Measurements from ENCODE around the gene TBC1D24. TPM values are rescaled to one million over a fixed set of nuclear protein-coding genes. Genes with fewer than 3 reads are reported as not detected.

The TBC1D24 gene
- total and polyA plus RNA-seq, 2 experiments from 2014 or later: 5.4 to 21.0 TPM

DNA sequence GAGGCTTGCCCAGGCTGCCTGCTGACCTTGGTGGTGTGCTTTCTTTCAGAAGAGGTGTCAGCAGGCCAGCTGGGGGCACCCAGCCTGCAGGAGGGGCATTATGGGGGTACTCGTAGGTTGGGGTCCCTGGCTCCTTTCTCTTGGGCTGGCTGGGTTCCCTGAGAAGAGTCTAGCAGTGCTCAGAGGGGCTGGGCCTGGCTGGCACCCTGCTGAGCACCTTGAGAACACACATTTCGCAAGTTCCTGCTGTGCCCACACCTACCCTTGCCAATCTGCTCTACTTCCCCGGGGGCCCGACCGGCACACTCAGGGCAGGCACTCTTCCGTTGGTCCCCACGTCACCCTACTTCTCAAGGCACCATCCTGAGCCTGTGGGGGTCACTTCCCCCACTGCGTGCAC lies 51.2 kb downstream of the TBC1D24 start (continued):
- TF ChIP-seq, protein P1, sequence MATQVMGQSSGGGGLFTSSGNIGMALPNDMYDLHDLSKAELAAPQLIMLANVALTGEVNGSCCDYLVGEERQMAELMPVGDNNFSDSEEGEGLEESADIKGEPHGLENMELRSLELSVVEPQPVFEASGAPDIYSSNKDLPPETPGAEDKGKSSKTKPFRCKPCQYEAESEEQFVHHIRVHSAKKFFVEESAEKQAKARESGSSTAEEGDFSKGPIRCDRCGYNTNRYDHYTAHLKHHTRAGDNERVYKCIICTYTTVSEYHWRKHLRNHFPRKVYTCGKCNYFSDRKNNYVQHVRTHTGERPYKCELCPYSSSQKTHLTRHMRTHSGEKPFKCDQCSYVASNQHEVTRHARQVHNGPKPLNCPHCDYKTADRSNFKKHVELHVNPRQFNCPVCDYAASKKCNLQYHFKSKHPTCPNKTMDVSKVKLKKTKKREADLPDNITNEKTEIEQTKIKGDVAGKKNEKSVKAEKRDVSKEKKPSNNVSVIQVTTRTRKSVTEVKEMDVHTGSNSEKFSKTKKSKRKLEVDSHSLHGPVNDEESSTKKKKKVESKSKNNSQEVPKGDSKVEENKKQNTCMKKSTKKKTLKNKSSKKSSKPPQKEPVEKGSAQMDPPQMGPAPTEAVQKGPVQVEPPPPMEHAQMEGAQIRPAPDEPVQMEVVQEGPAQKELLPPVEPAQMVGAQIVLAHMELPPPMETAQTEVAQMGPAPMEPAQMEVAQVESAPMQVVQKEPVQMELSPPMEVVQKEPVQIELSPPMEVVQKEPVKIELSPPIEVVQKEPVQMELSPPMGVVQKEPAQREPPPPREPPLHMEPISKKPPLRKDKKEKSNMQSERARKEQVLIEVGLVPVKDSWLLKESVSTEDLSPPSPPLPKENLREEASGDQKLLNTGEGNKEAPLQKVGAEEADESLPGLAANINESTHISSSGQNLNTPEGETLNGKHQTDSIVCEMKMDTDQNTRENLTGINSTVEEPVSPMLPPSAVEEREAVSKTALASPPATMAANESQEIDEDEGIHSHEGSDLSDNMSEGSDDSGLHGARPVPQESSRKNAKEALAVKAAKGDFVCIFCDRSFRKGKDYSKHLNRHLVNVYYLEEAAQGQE (IDR thresholded peaks at IDR 0.05; ENCODE audit: unreplicated experiment): no peak
- TF ChIP-seq, protein P2, sequence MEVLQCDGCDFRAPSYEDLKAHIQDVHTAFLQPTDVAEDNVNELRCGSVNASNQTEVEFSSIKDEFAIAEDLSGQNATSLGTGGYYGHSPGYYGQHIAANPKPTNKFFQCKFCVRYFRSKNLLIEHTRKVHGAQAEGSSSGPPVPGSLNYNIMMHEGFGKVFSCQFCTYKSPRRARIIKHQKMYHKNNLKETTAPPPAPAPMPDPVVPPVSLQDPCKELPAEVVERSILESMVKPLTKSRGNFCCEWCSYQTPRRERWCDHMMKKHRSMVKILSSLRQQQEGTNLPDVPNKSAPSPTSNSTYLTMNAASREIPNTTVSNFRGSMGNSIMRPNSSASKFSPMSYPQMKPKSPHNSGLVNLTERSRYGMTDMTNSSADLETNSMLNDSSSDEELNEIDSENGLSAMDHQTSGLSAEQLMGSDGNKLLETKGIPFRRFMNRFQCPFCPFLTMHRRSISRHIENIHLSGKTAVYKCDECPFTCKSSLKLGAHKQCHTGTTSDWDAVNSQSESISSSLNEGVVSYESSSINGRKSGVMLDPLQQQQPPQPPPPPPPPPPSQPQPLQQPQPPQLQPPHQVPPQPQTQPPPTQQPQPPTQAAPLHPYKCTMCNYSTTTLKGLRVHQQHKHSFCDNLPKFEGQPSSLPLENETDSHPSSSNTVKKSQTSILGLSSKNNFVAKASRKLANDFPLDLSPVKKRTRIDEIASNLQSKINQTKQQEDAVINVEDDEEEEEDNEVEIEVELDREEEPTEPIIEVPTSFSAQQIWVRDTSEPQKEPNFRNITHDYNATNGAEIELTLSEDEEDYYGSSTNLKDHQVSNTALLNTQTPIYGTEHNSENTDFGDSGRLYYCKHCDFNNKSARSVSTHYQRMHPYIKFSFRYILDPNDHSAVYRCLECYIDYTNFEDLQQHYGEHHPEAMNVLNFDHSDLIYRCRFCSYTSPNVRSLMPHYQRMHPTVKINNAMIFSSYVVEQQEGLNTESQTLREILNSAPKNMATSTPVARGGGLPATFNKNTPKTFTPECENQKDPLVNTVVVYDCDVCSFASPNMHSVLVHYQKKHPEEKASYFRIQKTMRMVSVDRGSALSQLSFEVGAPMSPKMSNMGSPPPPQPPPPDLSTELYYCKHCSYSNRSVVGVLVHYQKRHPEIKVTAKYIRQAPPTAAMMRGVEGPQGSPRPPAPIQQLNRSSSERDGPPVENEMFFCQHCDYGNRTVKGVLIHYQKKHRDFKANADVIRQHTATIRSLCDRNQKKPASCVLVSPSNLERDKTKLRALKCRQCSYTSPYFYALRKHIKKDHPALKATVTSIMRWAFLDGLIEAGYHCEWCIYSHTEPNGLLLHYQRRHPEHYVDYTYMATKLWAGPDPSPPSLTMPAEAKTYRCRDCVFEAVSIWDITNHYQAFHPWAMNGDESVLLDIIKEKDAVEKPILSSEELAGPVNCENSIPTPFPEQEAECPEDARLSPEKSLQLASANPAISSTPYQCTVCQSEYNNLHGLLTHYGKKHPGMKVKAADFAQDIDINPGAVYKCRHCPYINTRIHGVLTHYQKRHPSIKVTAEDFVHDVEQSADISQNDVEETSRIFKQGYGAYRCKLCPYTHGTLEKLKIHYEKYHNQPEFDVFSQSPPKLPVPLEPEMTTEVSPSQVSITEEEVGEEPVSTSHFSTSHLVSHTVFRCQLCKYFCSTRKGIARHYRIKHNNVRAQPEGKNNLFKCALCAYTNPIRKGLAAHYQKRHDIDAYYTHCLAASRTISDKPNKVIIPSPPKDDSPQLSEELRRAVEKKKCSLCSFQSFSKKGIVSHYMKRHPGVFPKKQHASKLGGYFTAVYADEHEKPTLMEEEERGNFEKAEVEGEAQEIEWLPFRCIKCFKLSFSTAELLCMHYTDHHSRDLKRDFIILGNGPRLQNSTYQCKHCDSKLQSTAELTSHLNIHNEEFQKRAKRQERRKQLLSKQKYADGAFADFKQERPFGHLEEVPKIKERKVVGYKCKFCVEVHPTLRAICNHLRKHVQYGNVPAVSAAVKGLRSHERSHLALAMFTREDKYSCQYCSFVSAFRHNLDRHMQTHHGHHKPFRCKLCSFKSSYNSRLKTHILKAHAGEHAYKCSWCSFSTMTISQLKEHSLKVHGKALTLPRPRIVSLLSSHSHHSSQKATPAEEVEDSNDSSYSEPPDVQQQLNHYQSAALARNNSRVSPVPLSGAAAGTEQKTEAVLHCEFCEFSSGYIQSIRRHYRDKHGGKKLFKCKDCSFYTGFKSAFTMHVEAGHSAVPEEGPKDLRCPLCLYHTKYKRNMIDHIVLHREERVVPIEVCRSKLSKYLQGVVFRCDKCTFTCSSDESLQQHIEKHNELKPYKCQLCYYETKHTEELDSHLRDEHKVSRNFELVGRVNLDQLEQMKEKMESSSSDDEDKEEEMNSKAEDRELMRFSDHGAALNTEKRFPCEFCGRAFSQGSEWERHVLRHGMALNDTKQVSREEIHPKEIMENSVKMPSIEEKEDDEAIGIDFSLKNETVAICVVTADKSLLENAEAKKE (CRISPR knock-in tag; IDR thresholded peaks at IDR 0.05): no peak

DNA sequence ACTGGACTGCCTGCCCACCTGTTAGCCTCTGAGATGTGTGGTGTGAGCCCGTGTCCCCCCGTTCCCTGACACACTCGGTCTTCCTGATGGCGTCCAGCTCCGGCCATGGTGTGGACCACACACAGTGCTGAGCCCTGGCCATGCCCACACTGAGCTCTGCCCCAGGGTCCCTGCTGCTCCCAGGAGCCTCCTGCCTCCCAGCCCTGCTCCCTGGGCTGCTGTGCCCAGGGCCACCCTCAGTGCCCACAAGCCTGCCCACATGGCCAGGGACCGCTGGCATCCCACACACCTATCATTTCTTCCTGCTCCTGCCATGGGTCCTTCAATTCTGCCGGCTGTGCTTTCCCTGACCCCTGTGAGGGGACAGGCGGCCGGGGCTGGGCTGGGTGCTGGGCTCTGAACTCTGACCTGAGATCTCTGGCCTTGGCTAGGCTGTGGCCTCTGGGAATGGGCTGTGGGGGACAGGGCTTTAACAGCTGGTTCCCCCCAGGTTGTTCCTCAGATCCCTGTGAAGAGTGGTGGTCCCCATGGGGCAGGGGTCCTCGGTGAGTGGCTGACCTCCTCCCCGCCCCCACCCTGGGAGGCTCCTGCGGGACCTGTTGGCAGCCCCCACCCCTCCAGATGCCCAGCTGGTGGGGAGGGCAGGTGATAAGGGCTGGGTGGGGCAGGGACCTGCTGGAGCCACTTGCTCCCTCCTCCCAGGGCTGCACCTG lies 52.3 kb downstream of the TBC1D24 start:
- Mint-ChIP-seq H3K27ac (no peak overlapping the region), H3K4me1 (peaks cover 6% of the 10 kb centered on the region), H3K4me3 (no peak overlapping the region), H3K27me3 (ENCODE audit: insufficient read depth, low read depth, poor library complexity) (peaks cover 13% of the 10 kb centered on the region), H3K36me3 (ENCODE audit: low read depth) (peaks cover 22% of the 10 kb centered on the region), H3K9me3 (no peaks in the 10 kb centered on the region)
- Histone ChIP-seq H3F3A (replicated peaks; ENCODE audit: low read depth) (peaks cover 14% of the 10 kb centered on the region; the same call in 1 of the 2 replicates), H3K79me2 (replicated peaks; ENCODE audit: insufficient read depth) (no peaks in the 10 kb centered on the region), H3K4me1 (ENCODE audit: insufficient read depth) (peaks cover 5% of the 10 kb centered on the region), H3K4me2 (no peak overlapping the region), H3K36me3 (ENCODE audit: insufficient read depth) (no peaks in the 10 kb centered on the region; the same call in 1 of the 2 replicates), H4K20me1 (replicated peaks; ENCODE audit: insufficient read depth) (peaks cover 5% of the 10 kb centered on the region; the same call in 1 of the 2 replicates), H3K27ac (ENCODE audit: low read depth) (no peak overlapping the region), H3K9me2 (ENCODE audit: insufficient read depth) (no peaks in the 10 kb centered on the region), H3K4me3 (no peak overlapping the region), H2AFZ (no peak overlapping the region), H3K27me3 (ENCODE audit: insufficient read depth) (no peaks in the 10 kb centered on the region)
- DNase-seq (ENCODE audit: low spot score) (no peak), ATAC-seq (no peak)
- no peak for TF ChIP-seq EZH2 (IDR thresholded peaks at IDR 0.05; ENCODE audit: low read depth, unreplicated experiment)
- TF ChIP-seq, protein P2 (CRISPR knock-in tag; IDR thresholded peaks at IDR 0.05): no peak
- no peak for TF ChIP-seq ZNF331 (CRISPR knock-in tag; IDR thresholded peaks at IDR 0.05; ENCODE audit: low read depth)
